PC-3 (cell line): ENCODE measurements around the gene GAB2.

ENCODE experiments used
- EZH2 ChIP-seq: fragments of 300-600 bp; sonication (generic); IDR thresholded peaks from one replicate; pipeline ENCODE4 v1.6.1; 2017; ENCODE audit warnings: antibody characterized with exemption, mild to moderate bottlenecking, low read length; ENCODE audit not compliant: unreplicated experiment
- EZH2phosphoT487 ChIP-seq: fragments of 300-600 bp; sonication (generic); IDR thresholded peaks from 2 replicates; pipeline ENCODE4 v1.6.1; 2018; ENCODE audit warnings: mild to moderate bottlenecking, antibody characterized with exemption, low read length, borderline replicate concordance
- TF ChIP-seq, protein P1 (sequence below): fragments of 300-600 bp; sonication (generic); conservative IDR thresholded peaks from 2 replicates; pipeline ENCODE4 v1.5.1; 2017; ENCODE audit warnings: antibody characterized with exemption, low read depth, mild to moderate bottlenecking, low read length

DNA sequence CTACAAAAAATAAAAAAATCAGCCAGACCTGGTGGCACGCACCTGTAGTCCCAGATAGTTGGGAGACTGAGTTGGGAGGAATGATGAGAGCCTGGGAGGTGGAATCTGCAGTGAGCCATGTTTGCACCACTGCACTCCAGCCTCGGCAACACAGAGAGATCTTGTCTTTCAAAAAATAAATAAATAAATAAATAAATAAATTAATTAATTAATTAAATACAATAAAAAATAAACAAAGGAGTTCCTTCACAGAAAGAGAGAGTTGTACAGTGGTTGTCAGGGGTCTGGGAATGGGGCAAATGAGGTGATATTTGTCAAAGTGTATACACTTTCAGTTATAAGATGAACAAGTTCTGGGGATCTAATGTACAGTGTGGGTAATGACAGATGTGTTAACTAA lies 49.8 kb upstream of the GAB2 start:
- TF ChIP-seq, protein P1, sequence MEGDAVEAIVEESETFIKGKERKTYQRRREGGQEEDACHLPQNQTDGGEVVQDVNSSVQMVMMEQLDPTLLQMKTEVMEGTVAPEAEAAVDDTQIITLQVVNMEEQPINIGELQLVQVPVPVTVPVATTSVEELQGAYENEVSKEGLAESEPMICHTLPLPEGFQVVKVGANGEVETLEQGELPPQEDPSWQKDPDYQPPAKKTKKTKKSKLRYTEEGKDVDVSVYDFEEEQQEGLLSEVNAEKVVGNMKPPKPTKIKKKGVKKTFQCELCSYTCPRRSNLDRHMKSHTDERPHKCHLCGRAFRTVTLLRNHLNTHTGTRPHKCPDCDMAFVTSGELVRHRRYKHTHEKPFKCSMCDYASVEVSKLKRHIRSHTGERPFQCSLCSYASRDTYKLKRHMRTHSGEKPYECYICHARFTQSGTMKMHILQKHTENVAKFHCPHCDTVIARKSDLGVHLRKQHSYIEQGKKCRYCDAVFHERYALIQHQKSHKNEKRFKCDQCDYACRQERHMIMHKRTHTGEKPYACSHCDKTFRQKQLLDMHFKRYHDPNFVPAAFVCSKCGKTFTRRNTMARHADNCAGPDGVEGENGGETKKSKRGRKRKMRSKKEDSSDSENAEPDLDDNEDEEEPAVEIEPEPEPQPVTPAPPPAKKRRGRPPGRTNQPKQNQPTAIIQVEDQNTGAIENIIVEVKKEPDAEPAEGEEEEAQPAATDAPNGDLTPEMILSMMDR = no peak
- TF ChIP-seq EZH2phosphoT487 = no peak
- TF ChIP-seq EZH2 = no peak
